ENCODE results near the gene PODN. TPM values are rescaled to one million over a fixed set of nuclear protein-coding genes. Genes with fewer than 3 reads are reported as not detected.

PODN gene
- total RNA-seq, 1 experiment from 2014 or later: 0.17 TPM

- H4K5ac ChIP-seq (ENCODE audit: insufficient read length, low read depth, low read length): no peak overlapping the region
- no peak overlapping the region for H2BK20ac ChIP-seq (ENCODE audit: low read depth, low read length, poor library complexity, severe bottlenecking)
- H3K79me1 ChIP-seq (ENCODE audit: insufficient read depth, low read depth, low read length, poor library complexity, severe bottlenecking): no peaks in the 10 kb centered on the region
- H2BK15ac ChIP-seq (ENCODE audit: low read depth, low read length): no peak overlapping the region
- H2AK5ac ChIP-seq (ENCODE audit: insufficient read length, low read length): no peak overlapping the region
- H4K91ac ChIP-seq (ENCODE audit: insufficient read length, low read depth, low read length): no peak overlapping the region
- no peak for TF ChIP-seq CTCF (conservative IDR thresholded peaks at IDR 0.05)
- no peak overlapping the region for H2BK120ac ChIP-seq (ENCODE audit: low read depth, low read length, poor library complexity, severe bottlenecking)
- no peak overlapping the region for H2BK5ac ChIP-seq (ENCODE audit: insufficient read length, low read length)
- no peak overlapping the region for H3K23ac ChIP-seq (ENCODE audit: insufficient read length, low read depth, low read length)
- H3K9ac ChIP-seq (ENCODE audit: extremely low read depth, insufficient read length, low read length): no peak overlapping the region
- no peak overlapping the region for H3K18ac ChIP-seq (ENCODE audit: insufficient read length, low read depth, low read length)
- no peak overlapping the region for H3K14ac ChIP-seq (ENCODE audit: insufficient read depth, low read length)
- H3K9me3 Mint-ChIP-seq: no peaks in the 10 kb centered on the region
- no peaks in the 10 kb centered on the region for H3K36me3 Mint-ChIP-seq (ENCODE audit: insufficient read depth in 1 of 3, low read depth in 3 of 3)
- H3K4me1 Mint-ChIP-seq: peaks cover 0 to 9% of the 10 kb centered on the region in 2 experiments; a peak in 1 of 4 replicates
- no peaks in the 10 kb centered on the region for H3K79me2 ChIP-seq (ENCODE audit: insufficient read depth, low read length)
- no peak overlapping the region for H3K4me2 ChIP-seq (ENCODE audit: insufficient read depth, insufficient read length, low read length)
- no peak overlapping the region for H3T11ph ChIP-seq (ENCODE audit: low read length)
- H3K4me3 Mint-ChIP-seq: no peak overlapping the region
- WGBS (ENCODE audit: extremely low coverage, insufficient read length, low lambda C conversion rate): no CpG with 5 or more reads among the region's 10 CpGs
- H3K4me1 ChIP-seq (ENCODE audit: insufficient read depth, low read length): no peaks in the 10 kb centered on the region
- no peak overlapping the region for H3K56ac ChIP-seq (ENCODE audit: insufficient read length, low read depth, low read length)
- no peak overlapping the region for H2BK12ac ChIP-seq (ENCODE audit: insufficient read length, low read depth, low read length)
- no peak overlapping the region for H3K27ac ChIP-seq (ENCODE audit: insufficient read length, low read depth, low read length)
- peak; percentile 14 for DNase-seq
- H3K27ac Mint-ChIP-seq: no peak overlapping the region
- H3K23me2 ChIP-seq (ENCODE audit: insufficient read length, low read depth, low read length, poor library complexity, severe bottlenecking): peaks cover 3% of the 10 kb centered on the region
- H4K20me1 ChIP-seq (ENCODE audit: control insufficient read depth, insufficient read depth, insufficient read length): no peaks in the 10 kb centered on the region
- no peak overlapping the region for H3K4ac ChIP-seq (ENCODE audit: low read depth, low read length)
- no peak overlapping the region for H2AFZ ChIP-seq (ENCODE audit: low read length)
- no peaks in the 10 kb centered on the region for H3K27me3 ChIP-seq (ENCODE audit: insufficient read depth, low read length)
- H3K9me3 ChIP-seq (ENCODE audit: control insufficient read depth, low read depth, low read length): no peaks in the 10 kb centered on the region
- H4K8ac ChIP-seq (replicated peaks; ENCODE audit: insufficient read length, low read depth, low read length): no peak overlapping the region
- no peaks in the 10 kb centered on the region; the same call in 1 of the 2 replicates for H3K27me3 Mint-ChIP-seq (ENCODE audit: low read depth)
These were observed 11.9 kb downstream of the PODN start for GRCh38 chr1:53073868-53074311.

All from H9 (cell line).